ENCODE data around the gene SAMD11.
A peak's percentile ranks its signal among the peaks of the same experiment; 100 is the strongest.

DNA sequence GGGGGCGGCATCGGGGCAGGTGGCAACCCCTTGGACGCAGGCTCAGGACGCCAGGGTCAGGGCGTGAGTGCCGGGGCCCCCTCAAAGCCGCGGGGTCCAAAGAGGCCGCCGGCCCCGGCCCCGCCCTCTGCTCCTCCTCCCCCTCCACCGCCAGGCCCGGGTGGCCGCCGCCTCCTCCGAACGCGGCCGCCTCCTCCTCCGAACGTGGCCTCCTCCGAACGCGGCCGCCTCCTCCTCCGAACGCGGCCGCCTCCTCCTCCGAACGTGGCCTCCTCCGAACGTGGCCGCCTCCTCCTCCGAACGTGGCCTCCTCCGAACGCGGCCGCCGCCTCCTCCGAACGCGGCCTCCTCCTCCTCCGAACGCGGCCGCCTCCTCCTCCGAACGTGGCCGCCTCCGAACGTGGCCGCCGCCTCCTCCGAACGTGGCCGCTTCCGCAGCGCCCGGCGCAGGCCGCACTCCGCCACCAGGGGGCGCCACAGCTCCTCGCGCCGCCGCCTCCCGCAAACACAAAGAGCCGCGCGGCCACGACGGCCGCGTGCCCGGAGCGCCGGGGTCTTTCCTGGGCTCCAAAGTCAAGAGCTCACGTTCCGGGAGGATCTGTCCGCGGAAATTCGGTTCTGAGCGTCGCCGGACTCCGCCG is 19.3 kb upstream of the SAMD11 start:
- TF ChIP-seq, protein P1, sequence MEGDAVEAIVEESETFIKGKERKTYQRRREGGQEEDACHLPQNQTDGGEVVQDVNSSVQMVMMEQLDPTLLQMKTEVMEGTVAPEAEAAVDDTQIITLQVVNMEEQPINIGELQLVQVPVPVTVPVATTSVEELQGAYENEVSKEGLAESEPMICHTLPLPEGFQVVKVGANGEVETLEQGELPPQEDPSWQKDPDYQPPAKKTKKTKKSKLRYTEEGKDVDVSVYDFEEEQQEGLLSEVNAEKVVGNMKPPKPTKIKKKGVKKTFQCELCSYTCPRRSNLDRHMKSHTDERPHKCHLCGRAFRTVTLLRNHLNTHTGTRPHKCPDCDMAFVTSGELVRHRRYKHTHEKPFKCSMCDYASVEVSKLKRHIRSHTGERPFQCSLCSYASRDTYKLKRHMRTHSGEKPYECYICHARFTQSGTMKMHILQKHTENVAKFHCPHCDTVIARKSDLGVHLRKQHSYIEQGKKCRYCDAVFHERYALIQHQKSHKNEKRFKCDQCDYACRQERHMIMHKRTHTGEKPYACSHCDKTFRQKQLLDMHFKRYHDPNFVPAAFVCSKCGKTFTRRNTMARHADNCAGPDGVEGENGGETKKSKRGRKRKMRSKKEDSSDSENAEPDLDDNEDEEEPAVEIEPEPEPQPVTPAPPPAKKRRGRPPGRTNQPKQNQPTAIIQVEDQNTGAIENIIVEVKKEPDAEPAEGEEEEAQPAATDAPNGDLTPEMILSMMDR (IDR thresholded peaks at IDR 0.05 in 2 of 3, conservative IDR thresholded peaks at IDR 0.05 in 1 of 3; ENCODE audit: borderline replicate concordance in 1 of 3, insufficient read depth in 1 of 3, low read depth in 2 of 3, low read length in 2 of 3): peak; percentile 72 to 84 (median 77)
- TF ChIP-seq POLR2A (IDR thresholded peaks at IDR 0.05; ENCODE audit: borderline replicate concordance, extremely low read depth, insufficient read depth, insufficient read length): no peak
- no peak for TF ChIP-seq ELF1 (IDR thresholded peaks at IDR 0.05; ENCODE audit: borderline replicate concordance, low read depth)
- peak; percentile 30; the same call in 1 of the 2 replicates for TF ChIP-seq SIN3A (IDR thresholded peaks at IDR 0.05; ENCODE audit: low read depth)
- peak; percentile 55 for TF ChIP-seq POLR2AphosphoS5 (IDR thresholded peaks at IDR 0.05; ENCODE audit: low read depth, low read length)
- TF ChIP-seq ZNF274 (IDR thresholded peaks at IDR 0.05; ENCODE audit: low read depth, low read length): no peak
